ENCODE measurements around the gene CD6.

DNA sequence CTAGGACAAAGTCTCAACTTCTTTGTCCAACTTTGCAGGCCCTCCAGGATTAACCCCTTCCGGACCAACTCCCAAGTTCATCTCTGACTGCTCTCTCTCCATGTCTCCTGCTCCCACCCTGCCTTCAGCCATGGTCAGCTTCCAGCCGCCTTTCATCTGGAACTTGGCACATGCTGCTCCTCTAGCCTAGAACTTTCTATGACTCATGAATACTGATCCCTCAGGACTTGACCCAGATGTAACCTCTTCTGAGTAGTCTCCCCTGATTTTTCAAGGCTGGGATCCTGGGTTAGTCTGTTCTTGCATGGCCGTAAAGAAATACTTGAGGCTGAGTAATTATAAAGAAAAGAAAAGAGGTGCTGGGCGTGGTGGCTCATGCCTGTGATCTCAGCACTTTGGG, 14.3 kb upstream of the CD6 start:
- TF ChIP-seq, protein P1, sequence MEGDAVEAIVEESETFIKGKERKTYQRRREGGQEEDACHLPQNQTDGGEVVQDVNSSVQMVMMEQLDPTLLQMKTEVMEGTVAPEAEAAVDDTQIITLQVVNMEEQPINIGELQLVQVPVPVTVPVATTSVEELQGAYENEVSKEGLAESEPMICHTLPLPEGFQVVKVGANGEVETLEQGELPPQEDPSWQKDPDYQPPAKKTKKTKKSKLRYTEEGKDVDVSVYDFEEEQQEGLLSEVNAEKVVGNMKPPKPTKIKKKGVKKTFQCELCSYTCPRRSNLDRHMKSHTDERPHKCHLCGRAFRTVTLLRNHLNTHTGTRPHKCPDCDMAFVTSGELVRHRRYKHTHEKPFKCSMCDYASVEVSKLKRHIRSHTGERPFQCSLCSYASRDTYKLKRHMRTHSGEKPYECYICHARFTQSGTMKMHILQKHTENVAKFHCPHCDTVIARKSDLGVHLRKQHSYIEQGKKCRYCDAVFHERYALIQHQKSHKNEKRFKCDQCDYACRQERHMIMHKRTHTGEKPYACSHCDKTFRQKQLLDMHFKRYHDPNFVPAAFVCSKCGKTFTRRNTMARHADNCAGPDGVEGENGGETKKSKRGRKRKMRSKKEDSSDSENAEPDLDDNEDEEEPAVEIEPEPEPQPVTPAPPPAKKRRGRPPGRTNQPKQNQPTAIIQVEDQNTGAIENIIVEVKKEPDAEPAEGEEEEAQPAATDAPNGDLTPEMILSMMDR (optimal IDR thresholded peaks at IDR 0.05 in 1 of 3, IDR thresholded peaks at IDR 0.05 in 1 of 3, conservative IDR thresholded peaks at IDR 0.05 in 1 of 3; ENCODE audit: extremely low read depth in 1 of 3, insufficient read depth in 2 of 3, low read length in 3 of 3) = no peak
- no peak for TF ChIP-seq EZH2 (IDR thresholded peaks at IDR 0.05; ENCODE audit: low read length)

Measured in keratinocyte (primary cell).